Measurements from ENCODE around the gene TNFAIP8L1.
A peak's percentile ranks its signal among the peaks of the same experiment; 100 is the strongest.
"Not testable (repeated sequence)": the region's sequence is repeated elsewhere in the genome, so short reads cannot be mapped to it uniquely, and the experiment has no call there.

The TNFAIP8L1 gene

GRCh38 chr19:4638828-4639530 is at the start of gene TNFAIP8L1:
Gene TNFAIP8L1 (plus strand): TSS chr19:4639516. CDS start chr19:4651870, 12,354 bp downstream.
- DNase-seq (ENCODE audit: low read depth in 1 of 2, low spot score in 1 of 2), result peak; percentile 96 to 97

DNA sequence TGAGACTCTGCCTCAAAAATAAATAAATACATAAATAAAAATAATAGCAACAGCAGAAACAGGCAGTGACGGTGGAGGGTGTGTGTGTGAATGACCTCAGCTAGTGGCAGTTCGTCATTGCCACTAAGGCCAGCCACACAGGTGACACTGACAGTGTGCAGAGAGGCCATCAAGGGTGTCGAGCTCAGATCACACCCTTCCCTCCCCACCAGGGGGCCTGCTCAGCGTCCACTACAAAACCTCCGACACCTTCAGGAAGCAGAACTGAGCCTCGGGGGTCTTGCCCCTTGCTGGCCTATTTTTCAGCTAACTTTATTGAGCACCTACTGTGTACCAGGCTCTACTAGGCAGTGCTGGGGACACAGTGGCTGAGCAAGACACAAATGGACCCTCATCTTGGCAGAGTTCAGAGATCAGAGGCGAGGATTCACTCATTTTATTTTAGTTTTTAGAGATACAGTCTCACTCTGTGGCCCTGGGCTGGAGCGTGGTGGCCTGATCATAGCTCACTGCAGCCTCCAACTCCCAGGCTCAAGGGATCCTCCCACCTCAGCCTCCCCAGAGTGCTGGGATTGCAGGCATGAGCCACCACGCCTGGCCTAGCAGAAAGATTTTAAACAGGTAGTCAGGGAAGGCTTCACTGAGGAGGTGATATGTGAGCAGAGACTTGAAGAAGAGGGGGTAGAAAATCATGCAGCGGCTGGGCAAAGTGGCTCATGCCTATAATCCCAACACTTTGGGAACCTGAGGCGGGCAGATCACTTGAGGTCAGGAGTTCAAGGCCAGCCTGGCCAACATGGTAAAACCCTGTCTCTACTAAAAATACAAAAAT is 49.5 kb upstream of the TNFAIP8L1 start:
- no peak for DNase-seq (ENCODE audit: low read depth in 1 of 2, low spot score in 1 of 2)

- no peak for DNase-seq (ENCODE audit: low read depth in 1 of 2, low spot score in 1 of 2)
Observed at GRCh38 chr19:4590559-4590958, 48.8 kb upstream of the TNFAIP8L1 start.

- no peak for DNase-seq (ENCODE audit: low read depth in 1 of 2, low spot score in 1 of 2)
Observed at GRCh38 chr19:4591320-4591719, 48.0 kb upstream of the TNFAIP8L1 start.

DNA sequence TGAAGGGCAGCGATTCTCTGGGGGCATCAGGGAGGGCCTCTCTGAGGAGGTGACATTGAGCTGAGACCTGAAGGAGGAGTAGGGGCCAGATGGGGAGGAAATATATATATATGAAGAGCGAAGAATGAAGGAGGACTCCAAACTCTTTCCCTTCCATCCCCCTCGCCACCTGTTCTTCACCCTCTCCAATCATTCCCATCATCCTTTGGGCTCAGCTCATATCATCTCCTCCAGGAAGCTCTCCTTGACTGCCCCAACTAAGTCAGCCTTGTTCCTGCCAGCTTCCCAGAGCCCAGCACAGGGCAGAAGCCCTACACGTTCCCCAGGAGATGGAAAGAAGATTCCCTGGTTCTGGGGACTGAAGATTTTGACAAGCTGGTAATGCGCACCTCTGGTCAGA is 46.9 kb upstream of the TNFAIP8L1 start:
- DNase-seq (ENCODE audit: low read depth in 1 of 2, low spot score in 1 of 2), result no peak

GRCh38 chr19:4593409-4593851 is 45.9 kb upstream of the TNFAIP8L1 start:
- DNase-seq (ENCODE audit: low read depth in 1 of 2, low spot score in 1 of 2), result no peak

DNA sequence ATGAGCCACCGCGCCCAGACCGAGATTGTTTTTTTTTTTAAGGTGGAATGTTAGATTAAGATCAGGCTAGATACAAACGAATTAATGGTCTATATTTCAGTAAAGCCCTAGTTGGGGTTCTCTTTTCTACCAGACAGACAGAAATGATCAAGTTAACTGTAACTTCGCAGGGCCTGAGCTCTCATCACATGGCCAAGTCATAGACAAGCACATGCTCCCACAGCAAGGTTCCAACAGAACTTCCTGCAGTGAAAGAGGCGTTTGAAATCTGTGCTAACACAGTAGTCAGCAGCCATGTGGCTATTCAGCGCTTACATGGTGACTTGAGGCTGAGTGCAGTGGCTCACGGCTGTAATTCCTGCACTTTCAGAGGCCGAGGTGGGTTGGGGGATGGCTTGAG is 45.1 kb upstream of the TNFAIP8L1 start:
- no peak for DNase-seq (ENCODE audit: low read depth in 1 of 2, low spot score in 1 of 2)

DNA sequence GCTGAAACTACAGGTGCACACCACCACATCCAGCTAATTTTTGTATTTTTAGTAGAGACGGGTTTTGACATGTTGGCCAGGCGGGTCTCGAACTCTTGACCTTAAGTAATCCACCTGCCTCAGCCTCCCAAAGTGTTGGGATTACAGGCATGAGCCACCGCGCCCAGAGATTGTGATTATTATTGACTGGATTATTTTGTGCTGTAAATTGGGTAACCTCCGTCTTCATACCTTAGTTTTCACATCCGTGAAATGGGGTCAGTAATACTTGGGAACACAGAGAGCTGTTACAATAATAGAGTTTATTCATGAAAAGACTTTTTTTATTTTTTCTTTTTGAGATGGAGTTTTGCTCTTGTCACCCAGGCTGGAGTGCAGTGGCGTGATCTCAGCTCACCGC is 44.2 kb upstream of the TNFAIP8L1 start:
- not testable (repeated sequence) for DNase-seq (ENCODE audit: low read depth in 1 of 2, low spot score in 1 of 2)

GRCh38 chr19:4596033-4596904 is 43.0 kb upstream of the TNFAIP8L1 start:
- no peak for DNase-seq (ENCODE audit: low read depth in 1 of 2, low spot score in 1 of 2)

GRCh38 chr19:4597278-4597974 is 41.9 kb upstream of the TNFAIP8L1 start:
- DNase-seq (ENCODE audit: low read depth in 1 of 2, low spot score in 1 of 2), result no peak

DNA sequence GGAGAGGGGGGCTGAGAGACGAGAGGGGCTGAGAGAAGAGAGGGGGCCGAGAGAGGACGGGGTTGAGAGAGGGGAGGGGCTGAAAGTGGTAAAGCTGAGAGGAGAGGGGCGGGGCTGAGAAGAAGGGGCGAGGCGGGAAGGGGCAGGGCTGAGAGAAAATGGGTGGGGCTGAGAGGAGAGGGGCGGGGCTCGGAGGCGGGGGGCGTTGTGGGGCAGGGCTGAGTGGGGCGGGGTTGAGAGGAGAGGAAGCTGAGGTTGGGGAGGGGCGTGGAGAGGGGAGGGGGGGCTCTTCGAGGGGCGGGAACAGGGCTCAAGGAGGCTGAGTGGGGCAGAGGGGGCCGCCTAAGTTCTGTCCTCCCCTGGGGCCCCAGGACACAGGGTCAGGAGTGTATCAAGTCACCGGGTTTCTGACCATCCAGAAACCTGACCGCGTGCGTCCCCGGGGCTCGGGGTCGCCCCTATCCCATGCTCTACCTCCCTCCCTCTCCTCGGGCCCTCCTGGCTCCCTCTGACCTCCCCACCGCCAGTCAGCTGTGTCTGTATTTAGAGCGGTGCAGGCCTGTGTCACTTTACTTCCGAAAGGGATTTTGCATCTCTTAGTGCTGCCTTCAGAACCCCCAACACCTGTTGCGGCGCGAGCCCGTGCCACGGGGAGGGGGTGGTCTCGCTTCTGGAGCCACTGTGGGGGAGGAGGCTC is 41.2 kb upstream of the TNFAIP8L1 start:
- peak in 1 of 2 donors; percentile 18 for DNase-seq (ENCODE audit: low read depth in 1 of 2, low spot score in 1 of 2)

DNA sequence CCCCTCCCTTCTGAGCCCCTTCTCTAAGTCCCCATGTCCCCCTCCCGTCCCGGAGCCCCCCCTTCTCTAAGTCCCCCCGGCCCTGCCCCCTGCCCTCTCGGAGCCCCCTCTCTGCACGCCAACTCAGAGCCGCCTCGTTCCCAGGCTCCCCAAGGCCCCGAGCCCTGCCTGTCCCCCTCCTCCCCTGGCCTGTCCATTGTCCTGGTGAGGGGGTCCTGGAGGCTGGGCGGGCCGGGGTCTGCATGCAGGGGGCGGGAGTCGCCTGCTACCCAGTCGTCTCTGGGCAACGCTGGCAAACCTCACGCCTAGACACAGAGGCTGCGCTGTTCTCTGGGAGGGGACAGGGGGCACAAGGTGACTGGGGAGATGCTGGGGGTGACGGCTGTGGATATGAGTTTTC is 40.6 kb upstream of the TNFAIP8L1 start:
- DNase-seq (ENCODE audit: low read depth in 1 of 2, low spot score in 1 of 2), result no peak

- no peak for DNase-seq (ENCODE audit: low read depth in 1 of 2, low spot score in 1 of 2)
Observed at GRCh38 chr19:4600082-4600481, 39.2 kb upstream of the TNFAIP8L1 start.

- no peak for DNase-seq (ENCODE audit: low read depth in 1 of 2, low spot score in 1 of 2)
Observed at GRCh38 chr19:4600893-4601292, 38.4 kb upstream of the TNFAIP8L1 start.

- no peak for DNase-seq (ENCODE audit: low read depth in 1 of 2, low spot score in 1 of 2)
Observed at GRCh38 chr19:4602173-4602788, 37.0 kb upstream of the TNFAIP8L1 start.

DNA sequence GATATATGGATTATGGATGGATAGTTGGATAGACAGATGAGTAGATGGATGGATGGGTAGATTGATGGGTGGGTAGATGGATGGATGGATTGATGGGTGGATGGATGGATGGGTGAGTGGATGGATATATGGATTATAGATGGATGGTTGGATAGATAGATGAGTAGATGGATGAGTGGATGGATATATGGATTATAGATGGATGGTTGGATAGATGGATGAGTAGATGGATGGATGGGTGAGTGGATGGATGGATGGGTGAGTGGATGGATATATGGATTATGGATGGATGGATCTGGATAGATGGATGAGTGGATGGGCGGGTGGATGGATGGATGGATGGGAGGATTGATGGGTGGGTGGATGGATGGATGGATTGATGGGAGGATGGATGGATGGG is 36.4 kb upstream of the TNFAIP8L1 start:
- DNase-seq (ENCODE audit: low read depth in 1 of 2, low spot score in 1 of 2), result no peak

- no peak for DNase-seq (ENCODE audit: low read depth in 1 of 2, low spot score in 1 of 2)
Observed at GRCh38 chr19:4604912-4605311, 34.4 kb upstream of the TNFAIP8L1 start.

DNA sequence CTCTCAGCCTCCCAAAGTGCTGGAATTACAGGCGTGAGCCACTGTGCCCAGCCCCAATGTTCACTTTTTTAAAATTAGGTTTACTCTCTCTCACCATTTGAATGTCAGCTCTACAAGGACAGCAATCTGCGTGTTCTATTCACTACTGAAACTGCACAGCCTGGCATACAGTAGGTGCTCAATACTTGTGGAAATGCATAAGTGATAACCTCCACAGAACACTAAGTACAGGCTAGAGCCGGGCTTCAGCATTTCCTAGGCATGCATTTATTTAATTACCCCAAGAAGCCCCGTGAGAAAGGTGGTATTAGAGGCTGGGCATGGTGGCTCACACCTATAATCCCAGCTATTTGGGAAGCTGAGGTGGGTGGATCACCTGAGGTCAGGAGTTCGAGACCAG is 33.1 kb upstream of the TNFAIP8L1 start:
- DNase-seq (ENCODE audit: low read depth in 1 of 2, low spot score in 1 of 2), result no peak

- DNase-seq (ENCODE audit: low read depth in 1 of 2, low spot score in 1 of 2), result no peak
Observed at GRCh38 chr19:4606921-4607678, 32.2 kb upstream of the TNFAIP8L1 start.

Data from activated CD4-positive, alpha-beta T cell treated with anti-CD3 and anti-CD28 coated beads, Interleukin-2, amount 50 U/mL, for 24 hours (primary cell).